Tibial nerve (tissue), 4 donors: ENCODE measurements around the gene DDIT4.

Experiments used
- CTCF ChIP-seq, 5 experiments: fragments of 200-600 bp in 3 of 5; fragments of 450-650 bp in 2 of 5; sonication (generic) in 3 of 5; IDR thresholded peaks; one replicate each; pipeline ENCODE4 v1.5.1; 2016 to 2019; ENCODE audit warnings: antibody characterized with exemption in 5 of 5, mild to moderate bottlenecking in 3 of 5, moderate library complexity in 2 of 5
- EP300 ChIP-seq, 2 donors: sonication (generic); formaldehyde crosslinking; IDR thresholded peaks; one replicate each; pipeline ENCODE4 v1.6.1; 2017; ENCODE audit warnings: antibody characterized with exemption in 2 of 2, mild to moderate bottlenecking in 1 of 2

DNA sequence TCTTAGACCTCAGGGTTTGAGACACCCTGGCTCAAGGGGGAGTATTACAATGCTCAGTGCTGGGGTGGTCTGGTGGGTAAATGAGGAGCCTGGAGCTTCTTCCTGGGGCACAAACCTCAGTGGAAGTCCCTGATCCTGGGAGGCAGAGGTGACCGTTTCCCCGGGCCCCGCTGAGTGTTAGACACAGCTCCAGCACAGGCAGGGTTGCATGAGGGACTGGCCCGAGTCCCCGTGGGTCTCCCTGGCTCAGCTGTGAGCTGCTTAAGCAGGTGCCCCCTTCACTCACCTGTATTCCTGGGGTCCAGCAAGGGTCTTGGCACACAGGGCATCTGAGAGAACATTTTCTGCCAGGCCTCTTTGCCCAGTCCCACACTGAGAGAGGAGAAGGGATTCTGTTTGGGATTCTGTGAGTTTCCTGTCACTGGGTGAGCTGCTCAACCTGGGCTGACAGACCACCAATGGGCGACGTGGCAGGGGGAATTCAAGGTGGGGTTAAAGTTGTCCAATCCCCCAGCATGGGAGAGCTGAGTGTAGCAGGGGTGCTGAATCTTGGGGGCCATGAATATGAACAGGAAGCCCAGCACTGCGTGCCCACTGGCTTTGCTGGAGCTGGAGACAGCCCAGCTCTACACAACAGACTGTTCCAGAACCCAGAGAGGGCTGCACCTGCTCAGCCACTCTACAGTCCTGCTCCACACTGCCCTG is 29.9 kb downstream of the DDIT4 start:
- TF ChIP-seq CTCF (IDR thresholded peaks at IDR 0.05) (no peak), EP300 (IDR thresholded peaks at IDR 0.05) (no peak)
